ENCODE data around the gene FCN3. TPM values are rescaled to one million over a fixed set of nuclear protein-coding genes. Genes with fewer than 3 reads are reported as not detected.

FCN3 gene
- total and polyA plus RNA-seq, 9 of the 15 experiments (the other 6 are each of a cell fraction or from before 2014, with no cell fraction given), result 0.49 TPM; not detected in 8

GRCh38 chr1:27321813-27322568, 52.6 kb downstream of the FCN3 start, which contains the start of gene TMEM222 (continued):
- TF ChIP-seq THRB (CRISPR knock-in tag; conservative IDR thresholded peaks at IDR 0.05), result no peak
- TF ChIP-seq NBN (IDR thresholded peaks at IDR 0.05; ENCODE audit: low read depth), result peak; percentile 82
- TF ChIP-seq E2F1 (CRISPR knock-in tag; IDR thresholded peaks at IDR 0.05), result peak; percentile 92
- TF ChIP-seq PHF21A (IDR thresholded peaks at IDR 0.05; ENCODE audit: borderline replicate concordance, low read depth), result peak; percentile 73; the same call in 1 of the 2 replicates
- 0 out of 2 replicates have a peak, but pooled peaks have one; percentile 86 for TF ChIP-seq ZZZ3 (IDR thresholded peaks at IDR 0.05)
- TF ChIP-seq HIVEP1 (CRISPR knock-in tag; IDR thresholded peaks at IDR 0.05), result peak; percentile 72; the same call in 1 of the 2 replicates
- TF ChIP-seq JUND (IDR thresholded peaks at IDR 0.05; ENCODE audit: borderline replicate concordance, low read depth, low read length), result peak; percentile 92
- TF ChIP-seq JUND (tag; IDR thresholded peaks at IDR 0.05; ENCODE audit: borderline replicate concordance, low read depth, low read length), result peak; percentile 77; the same call in 1 of the 3 replicates
- TF ChIP-seq ZBTB40 (IDR thresholded peaks at IDR 0.05), result peak; percentile 100
- no peak; the same call in 1 of the 2 replicates for TF ChIP-seq ZBTB40 (CRISPR knock-in tag; IDR thresholded peaks at IDR 0.05)
- peak; percentile 88 for TF ChIP-seq SAP30 (IDR thresholded peaks at IDR 0.05; ENCODE audit: borderline replicate concordance, insufficient read depth, low read depth, low read length, poor library complexity, severe bottlenecking)
- TF ChIP-seq GABPB1 (CRISPR knock-in tag; IDR thresholded peaks at IDR 0.05), result peak; percentile 100
- TF ChIP-seq ZFP36 (IDR thresholded peaks at IDR 0.05; ENCODE audit: low read depth, low read length, partially characterized antibody), result no peak
- TF ChIP-seq ZNF354B (CRISPR knock-in tag; IDR thresholded peaks at IDR 0.05), result no peak
- TF ChIP-seq NR2F6 (CRISPR knock-in tag; IDR thresholded peaks at IDR 0.05), result no peak
- TF ChIP-seq IRF2 (CRISPR knock-in tag; IDR thresholded peaks at IDR 0.05), result no peak
